HG03045 (cell line): ENCODE data around the gene S100A8.
"Not testable (repeated sequence)": the region's sequence is repeated elsewhere in the genome, so short reads cannot be mapped to it uniquely, and the experiment has no call there.

Experiments
- ATAC-seq: cut with Tn5 transposase; IDR thresholded peaks from one replicate; pipeline ENCODE4 v1.9.1; 2021; ENCODE audit warnings: mild to moderate bottlenecking, moderate library complexity; ENCODE audit not compliant: unreplicated experiment

Gene S100A8

DNA sequence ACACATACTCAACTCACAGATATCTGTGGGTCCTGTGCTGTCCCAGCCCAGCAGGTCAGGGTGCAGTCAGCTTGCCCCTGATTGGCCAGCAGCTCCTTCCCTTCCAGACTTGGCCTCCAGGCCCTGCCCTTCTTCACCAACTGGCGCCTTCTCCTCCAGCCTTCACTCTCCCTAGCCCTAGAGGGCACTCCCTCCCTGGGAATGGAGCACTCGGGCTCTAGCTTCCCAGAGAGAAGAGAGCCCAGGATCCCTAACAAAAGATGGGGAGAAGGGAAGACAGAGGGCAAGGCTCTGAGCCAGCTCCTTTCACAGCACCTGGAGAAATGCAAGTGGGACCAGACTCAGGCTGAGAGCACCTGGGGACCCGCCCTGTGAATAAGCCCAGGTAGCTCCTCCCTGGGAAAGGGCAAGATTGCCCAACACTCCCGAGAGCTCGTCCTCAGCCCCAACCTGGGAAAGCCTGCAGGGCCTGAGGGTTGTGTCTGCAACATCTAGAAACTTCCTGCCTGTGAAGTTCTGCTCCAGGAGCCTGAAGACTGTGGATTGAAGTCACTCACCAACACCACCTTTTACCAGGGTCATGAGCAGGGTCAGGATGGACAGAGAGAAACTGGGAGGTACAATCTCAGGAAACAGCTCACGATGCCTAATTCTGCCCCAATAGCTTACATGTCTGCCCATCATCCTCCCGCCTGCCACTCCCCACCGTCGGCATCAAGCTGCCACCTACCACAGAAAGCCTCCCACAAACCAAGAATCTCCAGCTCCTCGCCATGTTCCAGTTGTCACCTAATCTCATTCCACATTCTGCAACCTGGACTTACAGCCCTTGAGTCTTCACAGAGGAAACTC, 42.1 kb downstream of the S100A8 start, which contains the start of gene PGLYRP4:
Gene PGLYRP4 (minus strand): TSS at position 331 of the 852 bp plus-strand sequence. CDS start 909 bp downstream, outside the sequence.
- ATAC-seq = no peak

- no peak for ATAC-seq
Observed at GRCh38 chr1:153347856-153348255, 43.0 kb downstream of the S100A8 start.

GRCh38 chr1:153347049-153347448, 43.8 kb downstream of the S100A8 start:
- ATAC-seq = not testable (repeated sequence)

DNA sequence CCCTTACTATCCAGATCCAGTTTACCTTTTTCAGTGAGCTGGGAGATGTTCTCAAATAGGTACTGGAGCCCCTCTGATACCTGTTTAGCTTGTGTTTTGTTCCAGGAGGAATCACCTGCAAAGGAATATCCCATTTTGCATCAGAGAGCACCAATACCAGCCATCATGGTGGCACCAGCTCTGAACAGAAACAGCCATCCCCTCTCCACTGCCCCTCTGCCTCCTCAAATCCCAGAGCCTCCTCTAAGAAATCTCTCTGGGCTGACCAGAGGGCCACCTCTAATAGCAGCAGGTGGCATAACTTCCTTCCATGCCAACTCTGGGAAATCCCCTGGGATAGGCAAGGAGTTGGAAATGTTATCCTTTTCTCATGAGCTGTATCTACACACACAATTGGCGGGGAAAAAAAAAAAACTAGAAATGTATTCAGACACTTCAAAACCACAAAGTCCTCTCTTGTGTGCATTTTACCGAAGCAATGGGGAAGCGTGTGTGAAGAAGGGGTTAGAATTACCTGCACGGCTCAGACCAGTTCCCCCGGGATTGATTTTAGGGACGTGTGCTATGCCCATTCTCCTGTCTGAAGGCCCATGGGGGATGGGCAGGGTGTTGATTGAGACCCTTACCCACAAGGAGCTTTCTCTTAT, 44.7 kb downstream of the S100A8 start:
- no peak for ATAC-seq

DNA sequence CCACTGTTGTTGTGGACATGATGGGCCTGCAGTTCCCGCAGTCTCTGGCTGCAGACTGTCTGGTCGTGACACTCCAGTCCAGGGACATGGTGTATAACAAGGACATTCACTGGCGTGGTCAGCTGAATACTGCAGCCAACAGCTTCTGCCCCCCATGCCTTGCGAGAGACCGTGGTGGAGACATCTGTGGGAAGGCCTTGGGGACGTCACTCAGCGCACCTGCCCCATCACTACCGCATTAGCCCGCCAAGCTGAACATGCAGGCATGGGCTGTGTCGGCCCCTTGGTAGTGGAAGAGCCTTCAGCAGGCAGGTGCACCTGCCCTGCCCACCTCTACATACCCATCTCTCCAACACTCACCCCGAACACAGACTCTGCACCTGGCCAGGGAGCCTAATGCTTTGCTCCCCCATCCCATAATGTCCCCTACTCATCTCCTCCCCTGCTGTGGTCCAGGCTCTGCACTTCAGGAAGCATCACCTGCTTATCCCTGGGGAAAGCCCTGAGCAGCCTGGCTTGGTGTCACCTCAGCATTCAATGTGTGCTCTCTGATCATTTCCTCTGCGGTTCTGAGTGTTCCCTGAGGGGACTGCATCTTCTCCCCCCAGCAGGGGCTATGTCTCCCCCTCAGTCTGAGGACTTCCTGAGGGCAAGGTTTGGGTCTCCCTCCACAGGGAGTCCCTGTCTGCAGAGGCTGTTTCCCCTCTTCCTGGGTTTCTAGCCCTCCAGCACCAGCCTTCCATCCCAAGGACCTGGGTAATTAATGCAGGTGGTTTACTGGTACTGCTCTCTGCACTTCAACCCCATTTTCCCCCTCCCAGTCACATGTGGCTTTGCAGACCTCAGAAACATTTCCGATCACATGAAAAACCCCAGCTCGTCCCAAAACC, 45.4 kb downstream of the S100A8 start:
- no peak for ATAC-seq

GRCh38 chr1:153344718-153345025, 46.2 kb downstream of the S100A8 start:
- no peak for ATAC-seq

- no peak for ATAC-seq
Observed at GRCh38 chr1:153343811-153344717, 46.8 kb downstream of the S100A8 start.

DNA sequence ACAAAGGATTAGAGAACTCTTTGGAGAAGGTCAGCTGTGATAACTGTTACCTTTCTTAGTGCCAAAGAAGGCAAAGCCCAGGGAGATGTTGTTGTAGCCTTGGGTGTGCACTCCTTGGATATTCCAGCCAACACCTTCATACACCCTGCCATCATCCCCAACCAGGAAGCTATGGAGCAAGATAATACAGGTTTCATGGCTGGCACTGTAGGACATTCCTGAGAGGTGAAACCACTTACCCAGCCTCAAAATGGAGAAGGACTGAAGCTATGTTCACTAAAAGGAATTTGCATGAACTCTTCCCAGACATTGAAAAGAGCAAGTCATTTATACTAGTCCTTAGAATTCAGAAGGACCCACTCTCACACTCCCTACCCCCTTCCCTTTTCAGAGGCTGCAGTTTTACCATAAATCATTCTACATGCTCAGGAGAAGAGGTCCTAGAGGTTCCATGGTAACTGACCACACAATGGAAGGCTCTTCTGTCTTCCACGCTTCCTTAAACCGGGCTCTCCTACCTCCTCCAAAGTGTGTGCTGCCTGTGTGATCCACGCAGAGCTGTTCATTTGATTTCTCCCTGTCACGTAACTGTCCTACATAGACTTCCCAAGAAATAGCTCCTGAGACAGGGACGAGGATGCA, 47.7 kb downstream of the S100A8 start:
- ATAC-seq = no peak

DNA sequence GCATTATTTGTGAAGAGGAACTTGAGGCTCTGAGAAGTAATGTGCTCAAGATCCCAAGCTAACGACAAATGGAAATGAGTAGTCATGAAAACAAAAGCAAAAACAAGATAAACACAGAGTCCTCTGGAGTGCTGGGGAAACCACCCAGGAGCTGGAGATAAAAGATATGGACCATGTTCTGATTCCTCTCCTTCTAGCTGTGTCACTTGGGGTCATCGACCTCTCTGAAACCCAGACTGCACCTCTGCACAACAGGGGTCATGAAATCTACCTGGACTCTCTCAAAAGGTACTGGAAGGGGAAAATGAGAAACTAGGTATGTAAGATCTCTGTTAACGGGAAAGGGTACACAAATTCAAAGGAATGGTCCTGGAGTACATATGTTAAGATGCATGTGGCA, 48.7 kb downstream of the S100A8 start:
- no peak for ATAC-seq

- ATAC-seq = no peak
Observed at GRCh38 chr1:153341431-153341934, 49.4 kb downstream of the S100A8 start.

DNA sequence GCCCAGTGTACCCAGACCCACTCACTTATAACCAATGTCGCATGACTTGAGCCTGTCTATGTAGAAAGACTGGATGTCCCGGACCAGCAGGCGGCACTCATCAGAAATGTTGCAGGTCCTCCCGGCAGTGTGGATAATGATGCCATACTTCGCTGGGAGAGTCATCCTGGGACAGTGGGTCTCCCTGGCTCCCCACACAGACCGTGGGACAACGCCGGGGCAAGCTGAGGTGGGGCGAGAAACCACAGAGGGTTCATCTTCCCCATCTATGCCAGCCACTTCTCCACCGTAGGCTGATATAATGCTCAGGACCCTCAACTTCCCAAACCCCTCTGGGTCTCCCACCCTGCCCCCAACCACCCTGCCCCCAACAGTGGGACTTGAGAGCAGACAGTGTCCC, 50.5 kb downstream of the S100A8 start:
- ATAC-seq = no peak
